SU-DHL-6 (cell line): ENCODE results near the gene STK4.

Source experiments
- H2AFZ ChIP-seq: fragments of 200-600 bp; sonication (generic); 2 replicates; pipeline ENCODE4 v1.6.1; 2014; ENCODE audit warnings: low read depth, mild to moderate bottlenecking, moderate library complexity, mixed read lengths, antibody characterized with exemption, low read length; ENCODE audit not compliant: severe bottlenecking
- H3F3A ChIP-seq: fragments of 200-600 bp; shearing (Covaris generic); 2 replicates; pipeline ENCODE4 v1.6.0; 2016; ENCODE audit warnings: antibody characterized with exemption, mild to moderate bottlenecking; ENCODE audit not compliant: insufficient read depth
- H3K27ac ChIP-seq: fragments of 200-600 bp; sonication (generic); 2 replicates; pipeline ENCODE4 v1.5.1; 2016; ENCODE audit warnings: low read depth, mild to moderate bottlenecking, low read length, moderate library complexity, mixed read lengths
- H3K27me3 ChIP-seq: fragments of 200-600 bp; sonication (generic), shearing (Covaris generic); 2 replicates; pipeline ENCODE4 v1.6.0; 2014; ENCODE audit warnings: mild to moderate bottlenecking, low read length
- H3K36me3 ChIP-seq: fragments of 200-600 bp; sonication (generic); 2 replicates; pipeline ENCODE4 v1.6.1; 2014; ENCODE audit warnings: mild to moderate bottlenecking, low read length, mixed read lengths
- H3K4me2 ChIP-seq: fragments of 300-600, 200-600 bp; shearing (Covaris generic), sonication (generic); 2 replicates; pipeline ENCODE4 v1.6.0; 2014; ENCODE audit warnings: low read length, low read depth, mild to moderate bottlenecking; ENCODE audit not compliant: poor library complexity, severe bottlenecking
- H3K4me3 ChIP-seq: fragments of 200-600 bp; sonication (generic); 2 replicates; pipeline ENCODE4 v1.5.1; 2014; ENCODE audit warnings: antibody characterized with exemption, low read length, mild to moderate bottlenecking, mixed read lengths; ENCODE audit not compliant: insufficient read depth, poor library complexity, severe bottlenecking
- H3K79me2 ChIP-seq: fragments of 200-600 bp; sonication (generic); 2 replicates; pipeline ENCODE4 v1.6.1; 2014; ENCODE audit warnings: mild to moderate bottlenecking, low read length, moderate library complexity; ENCODE audit not compliant: insufficient read depth
- H3K9ac ChIP-seq: fragments of 200-600 bp; sonication (generic); 2 replicates; pipeline ENCODE4 v1.7.0; 2014; ENCODE audit warnings: mild to moderate bottlenecking, low read length
- H3K9me2 ChIP-seq: fragments of 200-600 bp; sonication (generic); replicated peaks from 2 replicates; pipeline ENCODE4 v1.6.1; 2014; ENCODE audit warnings: low read length; ENCODE audit not compliant: insufficient read depth
- H3K9me3 ChIP-seq: fragments of 200-600 bp; sonication (generic); 2 replicates; pipeline ENCODE4 v1.6.1; 2014; ENCODE audit warnings: low read length, mixed read lengths; ENCODE audit not compliant: insufficient read depth
- H4K20me1 ChIP-seq: fragments of 200-600 bp; sonication (generic); 2 replicates; pipeline ENCODE4 v1.6.1; 2014; ENCODE audit warnings: low read depth, mild to moderate bottlenecking, antibody characterized with exemption, low read length, moderate library complexity, mixed read lengths
- CTCF ChIP-seq: fragments of 200-600 bp; sonication (generic); IDR thresholded peaks from one replicate; pipeline ENCODE4 v1.5.1; 2017; ENCODE audit warnings: antibody characterized with exemption, mild to moderate bottlenecking, low read length, moderate library complexity; ENCODE audit not compliant: insufficient read depth, poor library complexity, severe bottlenecking
- EZH2phosphoT487 ChIP-seq: fragments of 200-600 bp; sonication (generic), shearing (Covaris generic); conservative IDR thresholded peaks from 2 replicates; pipeline ENCODE4 v1.6.1; 2018; ENCODE audit warnings: mild to moderate bottlenecking, antibody characterized with exemption, low read length, moderate library complexity, mixed read lengths

STK4 gene

GRCh38 chr20:44958276-44958675 is 8.0 kb upstream of the STK4 start:
- no peak overlapping the region; the same call in 1 of the 2 replicates for H3K9ac ChIP-seq
- TF ChIP-seq EZH2phosphoT487 (no peak), CTCF (no peak)
- peak overlapping the region; percentile 69 for H3K4me2 ChIP-seq
- H3K79me2 ChIP-seq, result peaks cover 40% of the 10 kb centered on the region
- no peaks in the 10 kb centered on the region for H3K27me3 ChIP-seq
- no peak overlapping the region for H2AFZ ChIP-seq
- H3K9me2 ChIP-seq, result no peaks in the 10 kb centered on the region
- peaks cover 3% of the 10 kb centered on the region; the same call in 1 of the 2 replicates for H3F3A ChIP-seq
- no peak overlapping the region for H3K27ac ChIP-seq
- no peaks in the 10 kb centered on the region for H3K9me3 ChIP-seq
- H3K36me3 ChIP-seq, result peaks cover 25% of the 10 kb centered on the region
- H4K20me1 ChIP-seq, result no peaks in the 10 kb centered on the region; the same call in 1 of the 2 replicates
- no peak overlapping the region for H3K4me3 ChIP-seq

GRCh38 chr20:44959082-44959637 is 7.2 kb upstream of the STK4 start:
- peaks cover 40% of the 10 kb centered on the region for H3K79me2 ChIP-seq

GRCh38 chr20:44959638-44960102 is 6.6 kb upstream of the STK4 start:
- TF ChIP-seq EZH2phosphoT487, result no peak
- no peak for TF ChIP-seq CTCF
- Histone ChIP-seq H3K4me2 (peak overlapping the region; percentile 69), H3K9me2 (no peaks in the 10 kb centered on the region), H4K20me1 (no peaks in the 10 kb centered on the region; the same call in 1 of the 2 replicates), H3K79me2 (peaks cover 40% of the 10 kb centered on the region), H3K9ac (peak overlapping the region; percentile 70), H3K36me3 (peaks cover 19% of the 10 kb centered on the region), H3K4me3 (peak overlapping the region; percentile 89), H3K27ac (peak overlapping the region; percentile 50), H3K9me3 (no peaks in the 10 kb centered on the region), H2AFZ (peak overlapping the region; percentile 9), H3F3A (peaks cover 3% of the 10 kb centered on the region; the same call in 1 of the 2 replicates), H3K27me3 (no peaks in the 10 kb centered on the region)

More at GRCh38 chr20:44959082-44959637, 7.2 kb upstream of the STK4 start:
- Histone ChIP-seq H3K36me3 (peaks cover 24% of the 10 kb centered on the region), H2AFZ (no peak overlapping the region), H3K9me3 (no peaks in the 10 kb centered on the region), H3K27me3 (no peaks in the 10 kb centered on the region), H3F3A (peaks cover 3% of the 10 kb centered on the region; the same call in 1 of the 2 replicates), H3K9ac (peak overlapping the region; percentile 70), H3K27ac (no peak overlapping the region), H3K9me2 (no peaks in the 10 kb centered on the region), H3K4me2 (peak overlapping the region; percentile 69), H3K4me3 (peak overlapping the region; percentile 89), H4K20me1 (no peaks in the 10 kb centered on the region; the same call in 1 of the 2 replicates)
- no peak for TF ChIP-seq EZH2phosphoT487
- TF ChIP-seq CTCF, result no peak
